ENCODE measurements around the gene OR52H1.

- no peak for TF ChIP-seq ZSCAN29 (IDR thresholded peaks at IDR 0.05)
- TF ChIP-seq ZBTB49 (CRISPR knock-in tag; IDR thresholded peaks at IDR 0.05; ENCODE audit: borderline replicate concordance) = no peak
- no peak for TF ChIP-seq U2AF1 (optimal IDR thresholded peaks at IDR 0.05; ENCODE audit: low read depth, low read length)
Measured at GRCh38 chr11:5516599-5516998, 31.7 kb downstream of the OR52H1 start, which contains the start of gene UBQLNL.
